OCI-LY7 (cell line): ENCODE results near the gene PSMD5.

Experiments used
- CTCF ChIP-seq: fragments of 200-600 bp; sonication (generic); conservative IDR thresholded peaks from 2 replicates; pipeline ENCODE4 v1.5.1; 2014; ENCODE audit warnings: mild to moderate bottlenecking, antibody characterized with exemption, low read length, moderate library complexity, mixed read lengths
- EZH2phosphoT487 ChIP-seq: fragments of 200-600 bp; sonication (generic); IDR thresholded peaks from 2 replicates; pipeline ENCODE4 v1.6.1; 2018; ENCODE audit warnings: low read depth, borderline replicate concordance, mild to moderate bottlenecking, mixed run types, antibody characterized with exemption, low read length, moderate library complexity, mixed read lengths

- no peak for TF ChIP-seq CTCF
- TF ChIP-seq EZH2phosphoT487, result no peak
Measured at GRCh38 chr9:120792898-120793765, 49.6 kb downstream of the PSMD5 start, which contains the start of gene FBXW2.
